NCI-H526 (cell line): Measurements from ENCODE around the gene RRAS2.
A peak's percentile ranks its signal among the peaks of the same experiment; 100 is the strongest.
"Not testable (repeated sequence)": the region's sequence is repeated elsewhere in the genome, so short reads cannot be mapped to it uniquely, and the experiment has no call there.

ENCODE experiments used
- DNase-seq, 2 experiments: peaks; one replicate each; lab custom pipeline; 2025; lab: John Stamatoyannopoulos, UW

Gene RRAS2

DNA sequence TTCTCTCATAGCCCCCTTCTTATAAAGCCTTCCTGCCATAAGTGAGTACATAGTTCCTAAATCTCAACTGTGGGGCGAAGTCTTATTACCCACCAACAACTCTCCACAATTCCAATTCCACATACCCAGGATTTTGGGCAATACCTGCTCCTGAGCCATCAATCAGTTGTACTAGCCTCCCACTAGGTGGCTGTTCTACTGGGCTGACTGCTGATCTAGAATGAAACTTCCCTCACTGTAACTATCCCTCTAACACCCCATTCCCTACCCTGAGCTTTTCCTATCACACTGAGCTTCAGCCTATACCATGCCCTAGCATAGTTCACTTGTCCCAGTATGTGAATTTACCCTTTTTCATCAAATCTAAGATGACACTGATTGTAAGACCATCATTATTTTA, 52.5 kb downstream of the RRAS2 start:
- DNase-seq, result no peak

DNA sequence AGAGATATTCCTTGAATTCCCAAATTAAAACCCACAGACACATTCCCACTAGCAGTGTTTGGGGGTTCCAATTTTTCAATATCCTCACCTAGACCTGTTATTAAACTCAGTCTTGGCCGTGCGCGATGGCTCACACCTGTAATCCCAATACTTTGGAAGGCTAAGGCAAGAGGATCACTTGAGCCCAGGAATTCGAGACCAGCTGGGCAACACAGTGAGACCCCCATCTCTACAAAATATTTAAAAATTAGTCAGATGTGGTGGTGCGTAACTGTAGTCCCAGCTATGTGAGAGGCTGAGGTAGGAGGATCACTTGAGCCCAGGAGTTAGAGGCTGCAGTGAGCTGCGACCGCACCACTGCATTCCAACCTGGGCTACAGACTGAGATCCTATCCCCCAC, 53.3 kb downstream of the RRAS2 start:
- DNase-seq, result no peak

GRCh38 chr11:14304601-14305000, 54.4 kb downstream of the RRAS2 start:
- DNase-seq, result no peak

DNA sequence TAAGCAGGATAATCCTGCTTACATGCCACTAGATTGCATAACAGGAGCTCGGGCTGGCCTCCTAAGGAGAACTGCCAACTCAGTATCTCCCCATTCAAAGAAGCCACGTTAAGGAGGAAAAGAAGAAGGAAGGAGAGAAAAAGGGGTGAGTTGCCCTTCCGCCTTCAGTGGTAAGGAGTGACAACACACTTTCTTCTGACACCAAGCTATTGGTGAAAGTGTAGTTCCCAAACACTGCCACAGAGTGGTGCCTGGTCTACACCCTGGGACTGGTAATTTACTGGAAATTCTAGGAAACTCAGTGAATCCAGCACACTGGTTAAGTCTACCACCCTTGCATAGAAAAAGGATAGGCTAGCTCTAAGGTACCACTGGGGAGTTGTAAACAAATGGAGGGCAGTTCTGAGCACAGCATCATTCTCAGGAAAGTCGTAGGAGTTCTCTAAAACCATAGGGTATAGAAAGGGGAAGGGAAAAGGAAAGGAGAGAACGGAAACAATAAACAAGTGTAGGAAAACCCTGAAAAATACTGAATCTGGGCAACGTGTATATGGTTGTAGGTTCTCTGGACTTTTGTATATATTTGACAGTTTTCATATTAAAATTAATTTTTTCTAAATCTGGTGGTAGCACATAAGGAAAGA, 58.2 kb downstream of the RRAS2 start:
- peak; percentile 7 to 71 for DNase-seq

GRCh38 chr11:14299921-14300320, 59.1 kb downstream of the RRAS2 start:
- DNase-seq, result no peak

DNA sequence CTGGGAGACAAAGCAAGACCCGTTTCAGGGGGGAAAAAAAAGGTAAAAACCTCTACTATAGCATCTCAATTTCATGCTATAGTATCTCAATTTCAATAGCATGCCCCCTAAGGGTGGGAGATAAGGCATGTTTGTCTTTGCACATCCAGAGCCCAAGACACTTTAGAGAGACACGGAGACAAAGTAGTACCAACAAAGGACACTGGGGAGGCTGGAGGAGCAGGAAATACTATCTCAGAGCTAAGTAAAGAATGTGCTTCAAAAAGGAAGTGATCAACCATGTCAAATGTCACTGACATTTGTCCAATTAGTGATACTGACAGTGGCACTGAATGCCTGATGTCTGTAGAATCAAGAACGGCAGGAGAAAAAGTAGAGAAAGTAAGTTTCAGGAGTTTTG, 68.6 kb downstream of the RRAS2 start:
- DNase-seq, result no peak

DNA sequence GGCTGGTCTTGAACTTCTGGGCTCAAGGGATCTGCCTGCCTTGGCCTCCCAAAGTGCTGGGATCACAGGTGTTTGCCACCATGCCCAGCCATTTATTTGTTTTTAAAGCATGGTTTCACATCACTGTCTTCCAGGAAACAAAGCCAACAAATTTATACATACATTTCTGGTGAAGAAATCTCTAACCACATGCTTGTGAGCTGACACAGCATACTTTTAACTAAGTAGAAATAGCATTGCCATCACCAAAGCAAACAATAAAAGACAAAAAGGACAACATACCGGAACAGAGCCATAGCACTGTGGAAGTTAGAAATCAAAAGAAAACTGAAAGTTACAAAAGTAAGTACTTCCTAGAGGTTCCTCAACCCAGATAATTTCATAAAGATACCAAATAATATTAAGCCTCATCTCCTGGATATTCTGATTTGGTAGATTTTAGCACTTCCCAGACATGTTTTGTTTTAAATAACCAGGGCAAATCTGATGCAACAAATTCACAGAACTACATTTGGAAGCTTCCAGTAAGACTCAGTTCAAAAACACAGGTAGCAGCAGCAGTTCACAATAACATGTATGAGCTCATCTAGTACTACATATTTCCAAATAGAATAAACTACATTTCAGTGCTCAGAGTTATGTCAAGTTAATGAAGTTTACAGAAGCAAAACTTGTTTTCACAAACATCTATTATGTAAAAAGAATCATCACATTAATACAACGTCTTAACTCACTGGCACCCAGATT, 70.6 kb downstream of the RRAS2 start:
- no peak for DNase-seq

- not testable (repeated sequence) for DNase-seq
Measured at GRCh38 chr11:14278869-14279268, 80.1 kb downstream of the RRAS2 start.

- no peak for DNase-seq
Measured at GRCh38 chr11:14275076-14275475, 83.9 kb downstream of the RRAS2 start.

DNA sequence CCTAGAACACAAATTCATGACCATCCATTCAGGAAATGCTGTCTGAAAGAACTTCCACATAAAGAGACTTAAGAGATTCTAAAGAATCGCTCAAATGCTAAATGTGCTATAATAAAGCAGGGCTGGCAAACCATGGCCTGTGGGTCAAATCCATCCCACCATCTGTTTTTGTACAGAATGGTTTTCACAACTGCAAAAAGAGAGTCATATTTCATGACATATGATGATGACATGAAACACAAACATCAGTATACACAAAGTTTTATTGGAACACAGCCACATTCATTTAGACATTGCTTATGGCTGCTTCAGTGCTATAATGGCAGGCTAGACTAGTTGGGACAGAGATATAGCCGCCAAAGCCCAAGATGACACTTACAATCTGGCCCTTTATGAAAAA, 85.1 kb downstream of the RRAS2 start:
- no peak for DNase-seq

DNA sequence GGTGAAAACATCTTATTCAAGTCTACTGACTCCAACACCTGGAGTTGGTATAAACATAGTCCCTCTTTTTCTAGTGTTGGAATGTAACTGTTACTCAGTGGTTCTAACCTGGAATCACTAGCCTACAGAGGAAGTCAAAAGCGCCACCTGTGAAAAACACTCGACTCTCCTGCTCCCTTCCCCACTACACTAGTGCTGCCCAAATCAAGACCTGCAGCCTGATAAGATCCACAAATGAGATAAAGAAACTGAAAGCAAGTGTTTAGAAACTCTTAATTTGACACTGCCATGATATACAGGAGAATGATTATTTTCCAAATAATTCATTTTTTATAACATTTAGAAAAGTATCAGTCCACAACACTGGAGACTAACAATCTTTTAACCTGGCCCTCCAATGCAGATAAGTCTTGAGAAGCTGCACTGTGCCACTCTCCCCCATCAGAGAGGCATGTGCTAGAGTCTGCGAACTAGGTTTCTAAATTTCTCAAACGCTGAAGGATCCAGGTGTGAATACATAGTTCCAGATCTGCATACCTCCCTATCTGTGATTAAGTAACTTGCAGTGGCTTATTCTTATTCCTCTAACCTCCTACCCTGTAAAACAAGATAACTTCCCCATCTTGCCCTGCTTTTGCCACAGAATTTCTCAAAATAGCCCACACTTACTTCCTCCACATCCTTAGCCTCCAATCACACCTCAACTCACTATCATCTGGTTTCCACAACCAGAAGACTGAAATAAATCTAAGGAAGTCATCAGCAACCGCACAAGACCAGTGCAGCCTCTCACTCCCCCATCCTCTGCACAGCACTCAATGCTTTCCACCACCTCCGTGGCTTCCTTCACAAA, 88.1 kb downstream of the RRAS2 start:
- no peak for DNase-seq

- no peak for DNase-seq
Measured at GRCh38 chr11:14269692-14270573, 89.0 kb downstream of the RRAS2 start.

DNA sequence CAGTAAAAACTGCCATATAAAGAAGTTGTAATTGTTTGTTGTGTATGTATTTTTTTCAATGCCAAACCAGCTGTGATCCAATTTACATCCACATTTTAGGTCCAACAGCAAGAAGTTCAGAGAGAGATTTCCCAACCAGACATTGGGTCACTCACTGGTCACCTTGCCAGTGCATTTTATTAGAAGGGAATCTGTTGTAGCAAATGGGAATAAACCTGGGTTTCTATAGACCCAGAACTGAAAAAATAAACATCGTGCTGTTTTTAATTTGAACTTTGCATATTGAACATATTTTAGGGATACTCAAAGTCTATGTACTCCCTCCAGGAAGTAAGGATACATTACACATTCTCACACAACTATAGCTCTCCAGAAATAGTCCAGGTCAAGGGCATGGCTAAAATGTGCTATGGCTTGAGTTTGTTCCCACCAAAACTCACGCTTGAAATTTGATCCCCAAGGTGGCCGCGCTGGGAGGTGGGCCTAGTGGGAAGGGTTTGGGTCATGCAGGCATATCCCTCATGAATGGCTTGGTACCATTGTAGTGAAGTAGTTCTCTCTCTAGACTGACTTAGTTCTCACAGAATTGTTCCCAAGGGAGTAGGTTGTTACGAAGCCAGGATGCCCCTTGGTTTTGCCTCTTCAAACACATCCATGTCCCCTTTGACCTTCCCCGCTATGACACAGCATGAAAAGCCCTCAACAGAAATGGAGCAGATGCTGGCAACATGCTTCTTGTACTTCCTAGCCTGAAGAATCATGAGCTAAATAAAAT, 90.9 kb downstream of the RRAS2 start:
- peak in 1 of 2 experiments; percentile 3 for DNase-seq

DNA sequence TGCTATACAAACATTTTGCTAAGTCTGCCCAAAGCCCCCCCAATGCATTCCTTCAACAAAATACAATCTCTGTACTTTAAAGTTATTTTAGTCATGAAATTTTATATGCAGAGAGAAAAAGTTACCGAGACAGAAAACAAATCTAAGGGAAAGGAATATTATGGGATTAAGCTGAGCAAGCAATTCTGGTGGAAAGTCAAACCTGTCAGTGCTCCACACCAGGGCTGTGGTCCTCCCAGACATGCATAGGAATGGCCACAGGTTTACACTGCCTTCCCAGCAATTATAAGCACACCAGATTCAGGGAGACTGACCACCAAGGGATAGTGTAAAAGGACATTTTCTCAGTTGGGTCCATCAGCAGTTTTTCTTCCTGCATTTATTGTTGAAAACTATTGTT, 92.4 kb downstream of the RRAS2 start:
- DNase-seq, result no peak

- DNase-seq, result no peak
Measured at GRCh38 chr11:14264966-14265365, 94.0 kb downstream of the RRAS2 start.

DNA sequence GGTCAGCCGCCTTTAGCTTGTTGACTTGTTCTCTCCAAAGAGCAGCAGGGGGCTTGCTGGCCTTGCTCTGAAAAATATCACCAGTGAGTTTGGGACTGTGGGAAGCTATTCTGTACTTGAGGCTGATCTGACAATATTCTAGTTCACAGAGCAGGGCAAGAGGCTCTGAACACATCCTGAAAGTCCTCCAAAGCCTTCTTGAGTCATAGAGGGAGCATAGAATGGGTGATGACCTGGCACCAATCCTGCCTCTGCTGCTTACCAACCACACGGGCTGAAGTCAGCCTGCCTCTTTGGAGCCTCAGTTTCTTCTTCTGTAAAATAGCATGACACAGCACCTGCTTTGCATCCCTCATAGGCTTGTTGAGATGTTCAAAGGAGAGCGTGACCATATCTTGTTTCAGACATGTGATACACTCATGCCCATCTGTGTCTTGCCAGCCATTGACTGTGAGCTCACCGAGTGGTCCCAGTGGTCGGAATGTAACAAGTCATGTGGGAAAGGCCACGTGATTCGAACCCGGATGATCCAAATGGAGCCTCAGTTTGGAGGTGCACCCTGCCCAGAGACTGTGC, 96.6 kb downstream of the RRAS2 start:
- DNase-seq, result no peak

GRCh38 chr11:14261066-14261465, 97.9 kb downstream of the RRAS2 start:
- no peak for DNase-seq

DNA sequence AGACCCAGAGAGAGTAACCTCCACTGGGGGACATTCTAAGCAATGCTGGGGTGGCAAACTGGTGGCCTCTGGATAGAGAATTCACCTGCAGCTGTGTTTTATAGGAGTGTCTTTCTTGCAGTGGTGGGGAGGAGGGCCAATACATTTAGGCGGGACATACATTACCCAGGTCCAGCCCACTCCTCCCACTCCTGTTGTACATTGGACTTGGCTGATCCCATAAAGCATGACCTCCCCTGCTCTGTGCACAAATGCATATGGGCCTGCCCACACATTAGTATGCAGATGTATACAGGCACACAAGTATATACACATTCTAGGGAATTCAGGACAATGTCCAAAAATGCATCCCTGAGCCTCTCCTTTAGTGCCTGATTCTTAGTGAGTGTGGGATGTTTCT, 99.1 kb downstream of the RRAS2 start:
- DNase-seq, result no peak

- DNase-seq, result peak; percentile 34 to 78
Measured at GRCh38 chr11:14259186-14259784, 99.7 kb downstream of the RRAS2 start.

DNA sequence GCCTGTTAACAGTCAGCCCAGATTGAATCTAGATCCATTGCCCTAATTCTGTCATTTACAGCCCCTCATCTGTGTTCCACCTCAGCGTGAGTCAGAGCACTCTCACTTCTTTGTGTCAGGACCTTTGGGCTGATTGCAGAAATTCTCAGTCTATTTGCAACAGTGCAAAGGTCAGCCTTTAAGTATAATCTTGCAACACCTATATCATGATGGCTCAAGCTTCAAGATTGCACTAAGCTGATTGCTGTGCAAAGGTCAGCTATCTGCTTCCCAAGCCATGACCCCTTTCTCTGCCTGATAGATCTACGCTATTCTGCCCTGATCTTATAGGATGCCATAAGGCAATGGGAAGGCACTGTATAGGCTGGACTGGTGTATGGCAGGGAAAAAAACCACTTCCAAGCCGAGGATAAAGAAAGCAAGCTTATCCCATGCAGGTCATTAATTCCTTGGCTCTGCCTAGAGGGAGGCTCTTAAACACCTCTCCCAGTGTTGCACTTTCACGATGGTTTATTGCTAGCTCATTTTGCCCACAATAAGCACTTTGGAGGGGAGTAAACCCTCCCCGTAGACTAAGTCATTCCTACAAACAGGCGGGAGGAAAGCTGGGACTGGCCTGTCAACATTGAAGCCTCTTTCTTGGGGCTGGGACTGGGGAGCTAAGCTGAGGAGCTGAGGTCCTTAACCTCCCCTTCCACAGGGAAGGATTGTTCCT, 100.6 kb downstream of the RRAS2 start:
- DNase-seq, result no peak
